Right lobe of liver (tissue), 6 donors: ENCODE results near the gene RASSF4. TPM values are rescaled to one million over a fixed set of nuclear protein-coding genes. Genes with fewer than 3 reads are reported as not detected.

Experiments
- ATAC-seq, 4 donors: fragments of 200-7000 bp; cut with Tn5 transposase; one replicate each; pipeline ENCODE4 v1.9.1; 2020; ENCODE audit warnings: mild to moderate bottlenecking in 4 of 4, moderate library complexity in 4 of 4
- DNase-seq, 3 donors: peaks; one replicate each; pipeline ENCODE4 v3.0.0-alpha.2; 2020
- H3K27ac ChIP-seq, 3 donors: fragments of 200-600 bp; one replicate each; pipeline ENCODE4 v1.8.0; 2022
- H3K27me3 ChIP-seq, 2 donors: fragments of 200-600 bp; one replicate each; pipeline ENCODE4 v1.8.0; 2022
- H3K36me3 ChIP-seq, 4 donors: fragments of 200-600 bp; sonication (generic) in 1 of 4; one replicate each; pipeline versions ENCODE4 v1.5.1 to v1.8.0; 2017 to 2022; ENCODE audit warnings: control low read depth in 1 of 4
- H3K4me1 ChIP-seq, 4 donors: fragments of 200-600 bp; sonication (generic) in 1 of 4; one replicate each; pipeline versions ENCODE4 v1.5.1 to v1.8.0; 2017 to 2022; ENCODE audit warnings: control low read depth in 1 of 4
- H3K4me3 ChIP-seq, 3 donors: fragments of 200-600 bp; one replicate each; pipeline ENCODE4 v1.8.0; 2022
- H3K9me3 ChIP-seq, 4 donors: fragments of 200-600 bp; sonication (generic) in 1 of 4; one replicate each; pipeline versions ENCODE4 v1.5.1 to v1.8.0; 2017 to 2022; ENCODE audit warnings: control low read depth in 1 of 4
- CTCF ChIP-seq, 4 donors: fragments of 200-600 bp in 3 of 4; fragments of 450-650 bp in 1 of 4; IDR thresholded peaks; one replicate each; pipeline versions ENCODE4 v1.5.1 to v1.8.0; 2016 to 2022; ENCODE audit warnings: antibody characterized with exemption in 4 of 4, mild to moderate bottlenecking in 2 of 4
- POLR2A ChIP-seq: fragments of 450-650 bp; IDR thresholded peaks from one replicate; pipeline ENCODE4 v1.6.1; 2017; ENCODE audit warnings: antibody characterized with exemption, mild to moderate bottlenecking
- WGBS: methylation state at CpG from one replicate; pipeline ENCODE4 v1.1.6; 2018; ENCODE audit warnings: low coverage, low lambda C conversion rate; ENCODE audit not compliant: insufficient coverage; ENCODE audit errors: missing lambda C conversion rate; 5-methylcytosine and 5-hydroxymethylcytosine counted together
- intact Hi-C, 2 donors: fragments of 100-400 bp; cut with DNase I; formaldehyde crosslinking; loops; one replicate each; pipeline versions ENCODE4 v1.11.2 to v1.14.1; 2022
- total RNA-seq, 6 experiments: library from RNA; depleted of rRNA in 2 of 6; stranded (reverse); fragments of >200 nt in 2 of 6; fragmentation: NEBNext Ultra II Directional in 3 of 6; extraction: Animal tissue kit (Norgen Biotek cat#: 25700) in 3 of 6; gene quantifications; one replicate each; pipeline versions ENCODE4 v1.1.0 to v1.2.4, GENCODE V29; 2016 to 2023
- donor health status: DM: no; HTN: yes; CAD: no.
- donor health status: DM: no; HTN: no; CAD: no.
- donor health status: DM: no; HTN: no; CAD: no.
- donor health status: DM: no; HTN: yes; CAD: no.
- donor health status: DM: no; HTN: yes; CAD: no.

The RASSF4 gene
- total RNA-seq, 6 experiments from 2014 or later: 13.6 to 28.5 (median 19.6) TPM

- no peak for ATAC-seq
- H3K4me1 ChIP-seq: no peaks in the 10 kb centered on the region
- 95% methylated on average over 2 of the region's 2 CpGs for WGBS
- intact Hi-C loops: no loop called here
- no peak for TF ChIP-seq POLR2A
- TF ChIP-seq CTCF (IDR thresholded peaks at IDR 0.05): no peak
- DNase-seq: no peak
- no peaks in the 10 kb centered on the region for H3K9me3 ChIP-seq
- H3K27me3 ChIP-seq: no peaks in the 10 kb centered on the region
- H3K27ac ChIP-seq: no peak overlapping the region
- H3K4me3 ChIP-seq: no peak overlapping the region
- no peaks in the 10 kb centered on the region for H3K36me3 ChIP-seq
Measured at GRCh38 chr10:45023426-45023825, 63.8 kb downstream of the RASSF4 start.

- ATAC-seq: no peak
- intact Hi-C loops: no loop called here
- Histone ChIP-seq H3K4me3 (no peak overlapping the region), H3K36me3 (no peaks in the 10 kb centered on the region), H3K27me3 (no peaks in the 10 kb centered on the region), H3K27ac (no peak overlapping the region), H3K9me3 (peaks cover 0 to 3% (median 0%) of the 10 kb centered on the region in 4 donors), H3K4me1 (no peaks in the 10 kb centered on the region)
- DNase-seq: no peak
- TF ChIP-seq CTCF (IDR thresholded peaks at IDR 0.05) (no peak), POLR2A (no peak)
Measured at GRCh38 chr10:45034301-45034700, 74.7 kb downstream of the RASSF4 start.

GRCh38 chr10:45035673-45036072, 76.1 kb downstream of the RASSF4 start:
- DNase-seq: no peak
- intact Hi-C loops: no loop called here
- Histone ChIP-seq H3K9me3 (no peaks in the 10 kb centered on the region), H3K4me3 (no peak overlapping the region), H3K27ac (no peak overlapping the region), H3K36me3 (no peaks in the 10 kb centered on the region), H3K4me1 (no peaks in the 10 kb centered on the region), H3K27me3 (no peaks in the 10 kb centered on the region)
- TF ChIP-seq CTCF (IDR thresholded peaks at IDR 0.05) (no peak), POLR2A (no peak)
- ATAC-seq: no peak

- DNase-seq (no peak), ATAC-seq (no peak)
- Histone ChIP-seq H3K27me3 (no peaks in the 10 kb centered on the region), H3K4me3 (no peak overlapping the region), H3K36me3 (no peaks in the 10 kb centered on the region), H3K27ac (no peak overlapping the region), H3K4me1 (no peaks in the 10 kb centered on the region), H3K9me3 (no peaks in the 10 kb centered on the region)
- intact Hi-C loops: no loop called here
- no peak for TF ChIP-seq POLR2A
Measured at GRCh38 chr10:45040921-45041542, 81.4 kb downstream of the RASSF4 start.

- Histone ChIP-seq H3K27ac (no peak overlapping the region), H3K4me3 (no peak overlapping the region), H3K36me3 (no peaks in the 10 kb centered on the region), H3K9me3 (no peaks in the 10 kb centered on the region), H3K27me3 (no peaks in the 10 kb centered on the region), H3K4me1 (no peaks in the 10 kb centered on the region)
- intact Hi-C loops: no loop called here
- no peak for DNase-seq
- TF ChIP-seq CTCF (IDR thresholded peaks at IDR 0.05) (no peak), POLR2A (no peak)
- WGBS: 75% methylated on average over 5 of the region's 7 CpGs
- ATAC-seq: no peak
Measured at GRCh38 chr10:45044290-45044689, 84.7 kb downstream of the RASSF4 start.

Other genes with a start within 250 kb of the RASSF4 start
- not detected for gene TMEM72, start 48.5 kb upstream of the RASSF4 start, total RNA-seq
- 10 to 100 TPM in 5 of 6 experiments, 1 to 10 TPM in 1; 5.3 to 94.6 (median 71.5) TPM for gene DEPP1, start 19.0 kb downstream of the RASSF4 start, total RNA-seq
- gene ZNF22, start 41.1 kb downstream of the RASSF4 start, total RNA-seq: 10 to 100 TPM; 10.3 to 25.2 (median 12.2) TPM